ENCODE measurements around the gene PITRM1.

The PITRM1 gene

GRCh38 chr10:3104251-3104918, 68.2 kb downstream of the PITRM1 start:
- Histone ChIP-seq H3K27me3 (ENCODE audit: control insufficient read depth, insufficient read depth, low read length, poor library complexity, severe bottlenecking) (no peaks in the 10 kb centered on the region), H3K27ac (ENCODE audit: insufficient read depth, low read depth, low read length, poor library complexity, severe bottlenecking) (no peak overlapping the region), H3K4me3 (ENCODE audit: insufficient read depth, low read depth, low read length) (no peak overlapping the region), H3K9me3 (ENCODE audit: control insufficient read depth, low read length) (no peaks in the 10 kb centered on the region), H3K36me3 (ENCODE audit: control insufficient read depth, insufficient read depth, low read length) (peaks cover 42% of the 10 kb centered on the region), H3K4me1 (ENCODE audit: control insufficient read depth, insufficient read depth, low read length) (no peaks in the 10 kb centered on the region)
- 89% methylated on average over 28 of the region's 28 CpGs for WGBS, 2 experiments

GRCh38 chr10:3103646-3104045, 68.9 kb downstream of the PITRM1 start:
- H3K36me3 ChIP-seq (ENCODE audit: control insufficient read depth, insufficient read depth, low read length): peaks cover 35% of the 10 kb centered on the region
- no peaks in the 10 kb centered on the region for H3K27me3 ChIP-seq (ENCODE audit: control insufficient read depth, insufficient read depth, low read length, poor library complexity, severe bottlenecking)
- H3K9me3 ChIP-seq (ENCODE audit: control insufficient read depth, low read length): no peaks in the 10 kb centered on the region
- no peak overlapping the region for H3K27ac ChIP-seq (ENCODE audit: insufficient read depth, low read depth, low read length, poor library complexity, severe bottlenecking)
- 96% methylated on average over 30 of the region's 30 CpGs for WGBS, 2 experiments
- no peak overlapping the region for H3K4me3 ChIP-seq (ENCODE audit: insufficient read depth, low read depth, low read length)
- no peaks in the 10 kb centered on the region for H3K4me1 ChIP-seq (ENCODE audit: control insufficient read depth, insufficient read depth, low read length)

GRCh38 chr10:3102720-3103427, 69.7 kb downstream of the PITRM1 start:
- Histone ChIP-seq H3K9me3 (ENCODE audit: control insufficient read depth, low read length) (no peaks in the 10 kb centered on the region), H3K36me3 (ENCODE audit: control insufficient read depth, insufficient read depth, low read length) (peaks cover 30% of the 10 kb centered on the region), H3K4me3 (ENCODE audit: insufficient read depth, low read depth, low read length) (no peak overlapping the region), H3K27ac (ENCODE audit: insufficient read depth, low read depth, low read length, poor library complexity, severe bottlenecking) (no peak overlapping the region), H3K4me1 (ENCODE audit: control insufficient read depth, insufficient read depth, low read length) (no peaks in the 10 kb centered on the region), H3K27me3 (ENCODE audit: control insufficient read depth, insufficient read depth, low read length, poor library complexity, severe bottlenecking) (no peaks in the 10 kb centered on the region)
- WGBS, 2 experiments: 88% methylated on average over 19 of the region's 19 CpGs

DNA sequence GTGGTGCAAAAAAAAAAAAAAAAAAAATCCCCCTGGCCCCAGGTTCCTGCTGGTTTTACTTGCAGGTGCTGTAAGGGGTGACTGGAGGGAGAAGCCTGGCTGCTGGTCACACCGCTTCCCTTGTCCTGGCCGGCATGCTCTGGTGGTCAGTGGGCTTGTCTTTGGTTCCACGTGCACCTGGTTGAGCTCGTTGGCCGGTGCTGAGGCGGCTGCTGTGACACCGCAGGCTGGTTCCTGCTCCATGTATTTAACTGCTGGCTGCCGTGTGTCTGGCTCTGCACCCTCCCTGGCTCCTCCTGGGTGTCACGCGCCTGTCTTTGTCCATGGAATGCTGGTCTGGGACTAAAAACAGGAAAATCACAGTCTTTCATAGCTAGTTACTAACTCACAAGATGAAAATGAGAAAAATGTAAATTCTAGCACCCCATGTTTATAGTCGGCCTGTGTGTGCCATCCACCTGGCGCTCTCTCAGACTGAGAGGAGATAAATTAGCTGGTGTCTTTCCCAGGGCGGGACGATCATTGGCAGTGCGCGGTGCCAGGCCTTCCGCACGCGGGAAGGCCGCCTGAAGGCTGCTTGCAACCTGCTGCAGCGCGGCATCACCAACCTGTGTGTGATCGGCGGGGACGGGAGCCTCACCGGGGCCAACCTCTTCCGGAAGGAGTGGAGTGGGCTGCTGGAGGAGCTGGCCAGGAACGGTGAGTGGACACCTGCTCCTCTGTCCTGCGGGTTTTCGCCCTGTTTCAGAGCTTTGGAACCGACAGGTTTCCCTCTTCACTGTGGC, 71.5 kb downstream of the PITRM1 start:
- no peaks in the 10 kb centered on the region for H3K9me3 ChIP-seq (ENCODE audit: control insufficient read depth, low read length)
- no peaks in the 10 kb centered on the region for H3K27me3 ChIP-seq (ENCODE audit: control insufficient read depth, insufficient read depth, low read length, poor library complexity, severe bottlenecking)
- 96% methylated on average over 31 of the region's 31 CpGs for WGBS, 2 experiments
- H3K4me1 ChIP-seq (ENCODE audit: control insufficient read depth, insufficient read depth, low read length): no peaks in the 10 kb centered on the region
- no peak overlapping the region for H3K27ac ChIP-seq (ENCODE audit: insufficient read depth, low read depth, low read length, poor library complexity, severe bottlenecking)
- H3K4me3 ChIP-seq (ENCODE audit: insufficient read depth, low read depth, low read length): no peak overlapping the region
- H3K36me3 ChIP-seq (ENCODE audit: control insufficient read depth, insufficient read depth, low read length): peaks cover 23% of the 10 kb centered on the region

GRCh38 chr10:3100093-3100792, 72.3 kb downstream of the PITRM1 start:
- Histone ChIP-seq H3K4me3 (ENCODE audit: insufficient read depth, low read depth, low read length) (no peak overlapping the region), H3K9me3 (ENCODE audit: control insufficient read depth, low read length) (no peaks in the 10 kb centered on the region), H3K27ac (ENCODE audit: insufficient read depth, low read depth, low read length, poor library complexity, severe bottlenecking) (no peak overlapping the region), H3K36me3 (ENCODE audit: control insufficient read depth, insufficient read depth, low read length) (peaks cover 19% of the 10 kb centered on the region), H3K27me3 (ENCODE audit: control insufficient read depth, insufficient read depth, low read length, poor library complexity, severe bottlenecking) (no peaks in the 10 kb centered on the region), H3K4me1 (ENCODE audit: control insufficient read depth, insufficient read depth, low read length) (no peaks in the 10 kb centered on the region)
- whole genome bisulfite sequencing, 2 experiments: 96% methylated on average over 19 of the region's 19 CpGs

DNA sequence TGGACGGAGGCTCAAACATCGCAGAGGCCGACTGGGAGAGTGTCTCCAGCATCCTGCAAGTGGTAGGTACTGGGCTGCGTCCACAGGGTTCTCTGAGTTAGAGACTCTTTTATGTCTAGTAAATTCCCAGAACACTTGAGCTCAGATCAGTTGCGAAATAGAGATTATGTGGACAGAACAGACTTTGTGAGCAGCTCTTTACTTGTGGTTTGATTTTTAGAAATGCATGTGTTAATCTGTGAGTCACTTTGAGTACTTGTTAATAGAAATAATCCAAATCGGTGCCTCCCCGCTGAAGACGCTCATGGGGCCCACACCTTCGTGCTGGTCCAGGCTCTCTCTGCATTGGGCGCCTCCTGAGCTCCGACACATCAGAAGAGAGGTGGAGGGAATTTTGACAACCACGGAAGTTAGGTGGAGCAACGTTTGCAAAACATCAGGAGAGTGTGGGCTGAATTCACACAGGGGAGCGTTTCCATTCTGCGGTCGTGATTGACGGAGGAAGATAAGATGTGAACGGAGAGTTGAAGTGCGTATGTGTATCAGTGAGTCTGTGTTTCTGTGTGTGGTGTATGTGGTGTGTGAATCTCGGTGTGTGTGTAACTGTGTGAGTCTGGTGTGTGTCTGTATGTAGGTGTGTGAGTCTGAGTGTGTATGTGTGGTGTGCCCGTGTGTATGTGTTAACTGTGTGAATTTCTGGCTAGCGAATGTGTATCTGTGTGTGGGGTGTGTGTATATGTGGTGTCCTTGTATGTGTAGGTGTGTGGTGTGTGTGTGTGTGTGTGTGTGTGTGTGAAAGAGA, 73.1 kb downstream of the PITRM1 start:
- H3K9me3 ChIP-seq (ENCODE audit: control insufficient read depth, low read length): no peaks in the 10 kb centered on the region
- WGBS, 2 experiments: 94% methylated on average over 22 of the region's 22 CpGs
- H3K27me3 ChIP-seq (ENCODE audit: control insufficient read depth, insufficient read depth, low read length, poor library complexity, severe bottlenecking): no peaks in the 10 kb centered on the region
- H3K27ac ChIP-seq (ENCODE audit: insufficient read depth, low read depth, low read length, poor library complexity, severe bottlenecking): no peak overlapping the region
- H3K4me3 ChIP-seq (ENCODE audit: insufficient read depth, low read depth, low read length): no peak overlapping the region
- peaks cover 15% of the 10 kb centered on the region for H3K36me3 ChIP-seq (ENCODE audit: control insufficient read depth, insufficient read depth, low read length)
- peaks cover 3% of the 10 kb centered on the region for H3K4me1 ChIP-seq (ENCODE audit: control insufficient read depth, insufficient read depth, low read length)

- H3K27ac ChIP-seq (ENCODE audit: insufficient read depth, low read depth, low read length, poor library complexity, severe bottlenecking): no peak overlapping the region
- peaks cover 15% of the 10 kb centered on the region for H3K36me3 ChIP-seq (ENCODE audit: control insufficient read depth, insufficient read depth, low read length)
- peaks cover 7% of the 10 kb centered on the region for H3K4me1 ChIP-seq (ENCODE audit: control insufficient read depth, insufficient read depth, low read length)
- H3K9me3 ChIP-seq (ENCODE audit: control insufficient read depth, low read length): no peaks in the 10 kb centered on the region
- H3K4me3 ChIP-seq (ENCODE audit: insufficient read depth, low read depth, low read length): no peak overlapping the region
- no peaks in the 10 kb centered on the region for H3K27me3 ChIP-seq (ENCODE audit: control insufficient read depth, insufficient read depth, low read length, poor library complexity, severe bottlenecking)
- 87 to 90% methylated on average over 11 of the region's 11 CpGs for WGBS, 2 experiments
These were observed 73.9 kb downstream of the PITRM1 start for GRCh38 chr10:3098689-3099088.

- Histone ChIP-seq H3K4me1 (ENCODE audit: control insufficient read depth, insufficient read depth, low read length) (peaks cover 7% of the 10 kb centered on the region), H3K27me3 (ENCODE audit: control insufficient read depth, insufficient read depth, low read length, poor library complexity, severe bottlenecking) (no peaks in the 10 kb centered on the region), H3K9me3 (ENCODE audit: control insufficient read depth, low read length) (no peaks in the 10 kb centered on the region), H3K4me3 (ENCODE audit: insufficient read depth, low read depth, low read length) (no peak overlapping the region), H3K27ac (ENCODE audit: insufficient read depth, low read depth, low read length, poor library complexity, severe bottlenecking) (no peak overlapping the region), H3K36me3 (ENCODE audit: control insufficient read depth, insufficient read depth, low read length) (peaks cover 11% of the 10 kb centered on the region)
- WGBS, 2 experiments: 92 to 96% methylated on average over 6 to 9 of the region's 9 CpGs
These were observed 75.4 kb downstream of the PITRM1 start for GRCh38 chr10:3097160-3097559.

DNA sequence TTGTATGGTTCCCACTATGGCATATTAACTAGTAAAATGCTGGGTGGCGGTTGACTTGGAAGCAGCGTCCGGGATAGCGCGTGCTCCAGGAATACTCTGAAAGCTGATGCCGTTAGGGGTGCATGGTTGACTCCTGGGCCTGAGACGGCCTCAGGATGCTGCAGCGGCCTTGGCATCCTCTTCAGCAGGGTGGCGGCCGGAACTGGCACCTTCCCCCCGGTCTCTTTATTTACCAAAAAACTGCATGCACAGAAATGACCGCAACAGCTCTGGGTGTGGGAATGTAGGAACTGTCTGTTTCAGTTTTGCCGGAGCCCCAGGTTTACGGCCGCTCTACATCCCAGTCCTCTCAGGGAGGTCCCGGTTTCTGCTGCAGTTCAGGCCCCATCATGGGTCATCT, 76.4 kb downstream of the PITRM1 start:
- H3K9me3 ChIP-seq (ENCODE audit: control insufficient read depth, low read length): no peaks in the 10 kb centered on the region
- no peak overlapping the region for H3K27ac ChIP-seq (ENCODE audit: insufficient read depth, low read depth, low read length, poor library complexity, severe bottlenecking)
- H3K36me3 ChIP-seq (ENCODE audit: control insufficient read depth, insufficient read depth, low read length): peaks cover 5% of the 10 kb centered on the region
- no peak overlapping the region for H3K4me3 ChIP-seq (ENCODE audit: insufficient read depth, low read depth, low read length)
- peaks cover 7% of the 10 kb centered on the region for H3K4me1 ChIP-seq (ENCODE audit: control insufficient read depth, insufficient read depth, low read length)
- WGBS, 2 experiments: 96 to 97% methylated on average over 16 of the region's 16 CpGs
- no peaks in the 10 kb centered on the region for H3K27me3 ChIP-seq (ENCODE audit: control insufficient read depth, insufficient read depth, low read length, poor library complexity, severe bottlenecking)

Measured in ectodermal cell (in vitro differentiated cells).